Right cardiac atrium (tissue), 5 donors: ENCODE results near the gene SORCS2. TPM values are rescaled to one million over a fixed set of nuclear protein-coding genes. Genes with fewer than 3 reads are reported as not detected.

Source experiments
- ATAC-seq, 2 donors: fragments of 200-7000 bp; cut with Tn5 transposase; one replicate each; pipeline versions ENCODE4 v1.8.0 to v1.9.1; 2020; ENCODE audit warnings: moderate library complexity in 2 of 2, mild to moderate bottlenecking in 1 of 2
- DNase-seq, 3 donors: peaks; one replicate each; pipeline ENCODE4 v3.0.0-alpha.2; 2020
- H3K27ac ChIP-seq: one replicate; pipeline ENCODE4 v1.5.1; 2013; ENCODE audit warnings: mild to moderate bottlenecking, low read length, control low read depth, moderate library complexity
- H3K27me3 ChIP-seq: one replicate; pipeline ENCODE4 v1.6.1; 2013; ENCODE audit not compliant: control insufficient read depth, insufficient read depth
- H3K4me1 ChIP-seq: one replicate; pipeline ENCODE4 v1.6.1; 2013; ENCODE audit warnings: low read length; ENCODE audit not compliant: control insufficient read depth, insufficient read depth
- H3K4me3 ChIP-seq: one replicate; pipeline ENCODE4 v1.5.1; 2013; ENCODE audit warnings: low read length, control low read depth
- H3K9me3 ChIP-seq: one replicate; pipeline ENCODE4 v1.6.1; 2013; ENCODE audit warnings: low read length; ENCODE audit not compliant: control insufficient read depth
- WGBS: extraction: QIAGEN DNeasy Blood & Tissue Kit; methylation state at CpG from one replicate; pipeline ENCODE4 v1.1.7; 2013; 5-methylcytosine and 5-hydroxymethylcytosine counted together
- intact Hi-C, 4 donors: fragments of 100-400 bp; cut with DNase I; formaldehyde crosslinking; loops; one replicate each; pipeline versions ENCODE4 v1.11.0 to v1.14.0; 2022 to 2023
- polyA plus RNA-seq: library from polyadenylated mRNA; stranded (reverse); fragments of 200-250 nt; gene quantifications from one replicate; pipeline ENCODE4 v1.2.3, GENCODE V29; 2013
- total RNA-seq, 4 donors: library from RNA; stranded (reverse); fragmentation: NEBNext Ultra II Directional; extraction: Animal tissue kit (Norgen Biotek cat#: 25700); gene quantifications; one replicate each; pipeline ENCODE4 v1.2.1, GENCODE V29; 2021
- donor health status: healthy with polysubstance abuse.
- donor health status: DM: no; HTN: yes; CAD: no.
- donor health status: DM: no; HTN: no; CAD: no.
- donor health status: DM: no; HTN: yes; CAD: no; lungs with severe emphysema.
- donor health status: DM: yes; HTN: yes; CAD: no.

The SORCS2 gene
- total and polyA plus RNA-seq, 5 donors: 2.1 to 7.3 (median 2.7) TPM

- 92% methylated on average over 22 of the region's 22 CpGs for WGBS
- ATAC-seq (no peak), DNase-seq (peak in 1 of 3 donors; percentile 22)
- Histone ChIP-seq H3K4me1 (no peaks in the 10 kb centered on the region), H3K4me3 (no peak overlapping the region), H3K9me3 (no peaks in the 10 kb centered on the region), H3K27ac (no peak overlapping the region), H3K27me3 (no peaks in the 10 kb centered on the region)
- intact Hi-C loops: loop anchor here in 1 of 4 donors (5.0 kb wide), 1 partner anchor 145 kb away; the partner anchor contains the start of gene SORCS2
Observed at GRCh38 chr4:7337196-7338058, 145.1 kb downstream of the SORCS2 start.

GRCh38 chr4:7338059-7338452, 145.7 kb downstream of the SORCS2 start:
- H3K9me3 ChIP-seq: no peaks in the 10 kb centered on the region
- no peak overlapping the region for H3K27ac ChIP-seq
- WGBS: 98% methylated on average over 5 of the region's 5 CpGs
- no peak overlapping the region for H3K4me3 ChIP-seq
- DNase-seq: no peak
- no peaks in the 10 kb centered on the region for H3K4me1 ChIP-seq
- H3K27me3 ChIP-seq: no peaks in the 10 kb centered on the region
- ATAC-seq: no peak
- intact Hi-C loops: loop anchor here in 1 of 4 donors (5.0 kb wide), 1 partner anchor 146 kb away; the partner anchor contains the start of gene SORCS2

- Histone ChIP-seq H3K27ac (no peak overlapping the region), H3K4me1 (no peaks in the 10 kb centered on the region), H3K4me3 (no peak overlapping the region), H3K27me3 (no peaks in the 10 kb centered on the region), H3K9me3 (no peaks in the 10 kb centered on the region)
- intact Hi-C loops: loop anchor here in 1 of 4 donors (5.0 kb wide), 1 partner anchor 147 kb away; the partner anchor contains the start of gene SORCS2
- peak in 1 of 3 donors; percentile 30 for DNase-seq
- ATAC-seq: no peak
- WGBS: 94% methylated on average over 19 of the region's 19 CpGs
Observed at GRCh38 chr4:7338876-7339623, 146.7 kb downstream of the SORCS2 start.

GRCh38 chr4:7339751-7340552, 147.6 kb downstream of the SORCS2 start:
- Histone ChIP-seq H3K4me3 (no peak overlapping the region), H3K4me1 (no peaks in the 10 kb centered on the region), H3K27ac (no peak overlapping the region), H3K9me3 (no peaks in the 10 kb centered on the region), H3K27me3 (no peaks in the 10 kb centered on the region)
- intact Hi-C loops: loop anchor here in 1 of 4 donors (5.0 kb wide), 1 partner anchor 148 kb away; the partner anchor contains the start of gene SORCS2
- ATAC-seq: no peak
- no peak for DNase-seq
- 90% methylated on average over 15 of the region's 15 CpGs for WGBS

GRCh38 chr4:7340553-7341433, 148.5 kb downstream of the SORCS2 start:
- DNase-seq (no peak), ATAC-seq (no peak)
- no peaks in the 10 kb centered on the region for H3K27me3 ChIP-seq
- intact Hi-C loops: no loop called here
- H3K4me1 ChIP-seq: no peaks in the 10 kb centered on the region
- no peak overlapping the region for H3K27ac ChIP-seq
- H3K9me3 ChIP-seq: no peaks in the 10 kb centered on the region
- H3K4me3 ChIP-seq: no peak overlapping the region
- WGBS: 90% methylated on average over 17 of the region's 17 CpGs

- Histone ChIP-seq H3K27me3 (no peaks in the 10 kb centered on the region), H3K4me1 (no peaks in the 10 kb centered on the region), H3K4me3 (no peak overlapping the region), H3K9me3 (no peaks in the 10 kb centered on the region), H3K27ac (no peak overlapping the region)
- ATAC-seq (no peak), DNase-seq (no peak)
- intact Hi-C loops: no loop called here
- 91% methylated on average over 6 of the region's 6 CpGs for WGBS
Observed at GRCh38 chr4:7341491-7342222, 149.3 kb downstream of the SORCS2 start.

GRCh38 chr4:7342223-7343080, 150.1 kb downstream of the SORCS2 start:
- ATAC-seq: no peak
- Histone ChIP-seq H3K27me3 (no peaks in the 10 kb centered on the region), H3K9me3 (no peaks in the 10 kb centered on the region), H3K27ac (no peak overlapping the region), H3K4me3 (no peak overlapping the region), H3K4me1 (no peaks in the 10 kb centered on the region)
- intact Hi-C loops: no loop called here
- DNase-seq: peak in 1 of 3 donors; percentile 35
- WGBS: 85% methylated on average over 21 of the region's 21 CpGs

- intact Hi-C loops: no loop called here
- no peaks in the 10 kb centered on the region for H3K9me3 ChIP-seq
- no peak for DNase-seq
Observed at GRCh38 chr4:7343081-7343655, 150.8 kb downstream of the SORCS2 start.

GRCh38 chr4:7343950-7344349, 151.6 kb downstream of the SORCS2 start:
- 90% methylated on average over 8 of the region's 8 CpGs for WGBS

More at GRCh38 chr4:7343081-7343655, 150.8 kb downstream of the SORCS2 start:
- no peak overlapping the region for H3K27ac ChIP-seq
- H3K4me3 ChIP-seq: no peak overlapping the region
- 87% methylated on average over 19 of the region's 19 CpGs for WGBS
- H3K27me3 ChIP-seq: no peaks in the 10 kb centered on the region
- ATAC-seq: no peak
- no peaks in the 10 kb centered on the region for H3K4me1 ChIP-seq

More at GRCh38 chr4:7343950-7344349, 151.6 kb downstream of the SORCS2 start:
- DNase-seq (no peak), ATAC-seq (no peak)
- no peak overlapping the region for H3K4me3 ChIP-seq
- H3K27me3 ChIP-seq: no peaks in the 10 kb centered on the region
- intact Hi-C loops: no loop called here
- no peaks in the 10 kb centered on the region for H3K9me3 ChIP-seq
- no peaks in the 10 kb centered on the region for H3K4me1 ChIP-seq
- H3K27ac ChIP-seq: no peak overlapping the region
